ENCODE measurements around the gene MFSD12.
"Not testable (repeated sequence)": the region's sequence is repeated elsewhere in the genome, so short reads cannot be mapped to it uniquely, and the experiment has no call there.

The MFSD12 gene

GRCh38 chr19:3584036-3584802 lies 26.8 kb upstream of the MFSD12 start:
- not testable (repeated sequence) for DNase-seq

- not testable (repeated sequence) for DNase-seq
Measured at GRCh38 chr19:3581792-3582191, 24.4 kb upstream of the MFSD12 start.

- DNase-seq, result peak; percentile 32
Measured at GRCh38 chr19:3580156-3580934, 23.0 kb upstream of the MFSD12 start.

GRCh38 chr19:3578390-3578789 lies 21.0 kb upstream of the MFSD12 start:
- no peak for DNase-seq

- DNase-seq, result no peak
Measured at GRCh38 chr19:3577723-3578344, 20.4 kb upstream of the MFSD12 start.

- DNase-seq, result no peak
Measured at GRCh38 chr19:3576696-3577443, 19.5 kb upstream of the MFSD12 start.

- no peak for DNase-seq
Measured at GRCh38 chr19:3575949-3576673, 18.7 kb upstream of the MFSD12 start.

GRCh38 chr19:3575260-3575741 lies 17.9 kb upstream of the MFSD12 start:
- DNase-seq, result no peak

GRCh38 chr19:3573858-3574637 lies 16.7 kb upstream of the MFSD12 start:
- DNase-seq, result peak; percentile 96

- DNase-seq, result no peak
Measured at GRCh38 chr19:3573162-3573857, 15.9 kb upstream of the MFSD12 start.

- DNase-seq, result no peak
Measured at GRCh38 chr19:3572855-3573161, 15.4 kb upstream of the MFSD12 start, which contains the start of gene HMG20B. Gene HMG20B (plus strand): TSS chr19:3572944. CDS start chr19:3573310, 366 bp downstream.

- peak; percentile 97 for DNase-seq
Measured at GRCh38 chr19:3572132-3572854, 14.9 kb upstream of the MFSD12 start.

- DNase-seq, result no peak
Measured at GRCh38 chr19:3570606-3571011, 13.2 kb upstream of the MFSD12 start.

- DNase-seq, result not testable (repeated sequence)
Measured at GRCh38 chr19:3570042-3570441, 12.7 kb upstream of the MFSD12 start.

- peak; percentile 87 for DNase-seq
Measured at GRCh38 chr19:3565139-3565538, 7.8 kb upstream of the MFSD12 start.

GRCh38 chr19:3563709-3564524 lies 6.5 kb upstream of the MFSD12 start:
- no peak for DNase-seq

- DNase-seq, result no peak
Measured at GRCh38 chr19:3556978-3557460, 367 bp downstream of the MFSD12 start.

GRCh38 chr19:3556423-3556977 lies 886 bp downstream of the MFSD12 start:
- no peak for DNase-seq

Data from T1000 (cell line).